ENCODE data around the gene DMBT1. TPM values are rescaled to one million over a fixed set of nuclear protein-coding genes. Genes with fewer than 3 reads are reported as not detected.

Gene DMBT1
- total and polyA plus RNA-seq, 2 donors (not counting 1 experiment from before 2014, with no cell fraction given), result not detected

GRCh38 chr10:122624546-122624945 is 64.0 kb downstream of the DMBT1 start:
- H3K4me3 ChIP-seq (ENCODE audit: control extremely low read depth in 1 of 5, extremely low read depth in 1 of 5, insufficient read depth in 1 of 5, low read depth in 2 of 5, low read length in 4 of 5), result no peak overlapping the region
- no peak overlapping the region for H3K27ac ChIP-seq (ENCODE audit: low read length in 2 of 2)
- no peaks in the 10 kb centered on the region for H3K4me1 Mint-ChIP-seq
- H3K27me3 ChIP-seq (replicated peaks in 1 of 4; ENCODE audit: control extremely low read depth in 1 of 4, control insufficient read depth in 3 of 4, insufficient read depth in 4 of 4, low read length in 3 of 4), result no peaks in the 10 kb centered on the region
- no peak overlapping the region for H3K4me3 Mint-ChIP-seq
- H3K9ac ChIP-seq (ENCODE audit: low read length), result no peak overlapping the region
- no peaks in the 10 kb centered on the region for H3K36me3 ChIP-seq (replicated peaks in 1 of 2; ENCODE audit: control extremely low read depth in 1 of 2, control insufficient read depth in 1 of 2, extremely low read depth in 1 of 2, insufficient read depth in 2 of 2, low read length in 1 of 2)
- H3K27me3 Mint-ChIP-seq, result peaks cover 7% of the 10 kb centered on the region
- intact Hi-C loops (cut with micrococcal nuclease), result no loop called here
- ATAC-seq (ENCODE audit: low read depth) (no peak), DNase-seq (no peak)
- H4K20me1 ChIP-seq (ENCODE audit: control insufficient read depth, insufficient read depth, low read length, poor library complexity, severe bottlenecking), result no peaks in the 10 kb centered on the region
- H2AFZ ChIP-seq (ENCODE audit: insufficient read depth, low read depth, low read length, poor library complexity, severe bottlenecking), result no peak overlapping the region
- no peaks in the 10 kb centered on the region for H3K4me1 ChIP-seq (ENCODE audit: control insufficient read depth in 2 of 2, insufficient read depth in 2 of 2, low read length in 2 of 2)
- no peak overlapping the region for H3K27ac Mint-ChIP-seq
- 84% methylated on average over 5 of the region's 5 CpGs for WGBS (ENCODE audit: insufficient coverage)
- H3K4me2 ChIP-seq (replicated peaks; ENCODE audit: low read depth, low read length, poor library complexity, severe bottlenecking), result no peak overlapping the region
- no peaks in the 10 kb centered on the region for H3K9me3 Mint-ChIP-seq (ENCODE audit: insufficient read depth)
- no peaks in the 10 kb centered on the region for H3K79me2 ChIP-seq (ENCODE audit: control insufficient read depth, insufficient read depth, low read length)
- ChIA-PET POLR2A (no interaction called here), CTCF (no interaction called here)
- no peak for TF ChIP-seq EZH2 (IDR thresholded peaks at IDR 0.05; ENCODE audit: borderline replicate concordance, insufficient read depth, low read depth, low read length, poor library complexity, severe bottlenecking)
- no peak for TF ChIP-seq CTCF (IDR thresholded peaks at IDR 0.05)
- peaks cover 0 to 8% (median 1%) of the 10 kb centered on the region in 3 donors for H3K9me3 ChIP-seq (ENCODE audit: control extremely low read depth in 1 of 3, control insufficient read depth in 2 of 3, insufficient read depth in 1 of 3, low read length in 2 of 3)

- TF ChIP-seq EZH2 (IDR thresholded peaks at IDR 0.05; ENCODE audit: borderline replicate concordance, insufficient read depth, low read depth, low read length, poor library complexity, severe bottlenecking) (no peak), CTCF (IDR thresholded peaks at IDR 0.05) (no peak)
- H3K27me3 Mint-ChIP-seq, result peaks cover 2% of the 10 kb centered on the region
- Histone ChIP-seq H2AFZ (ENCODE audit: insufficient read depth, low read depth, low read length, poor library complexity, severe bottlenecking) (no peak overlapping the region), H3K4me2 (replicated peaks; ENCODE audit: low read depth, low read length, poor library complexity, severe bottlenecking) (no peak overlapping the region), H3K9ac (ENCODE audit: low read length) (no peak overlapping the region), H3K4me3 (ENCODE audit: control extremely low read depth in 1 of 5, extremely low read depth in 1 of 5, insufficient read depth in 1 of 5, low read depth in 2 of 5, low read length in 4 of 5) (no peak overlapping the region), H4K20me1 (ENCODE audit: control insufficient read depth, insufficient read depth, low read length, poor library complexity, severe bottlenecking) (no peaks in the 10 kb centered on the region), H3K27me3 (replicated peaks in 1 of 4; ENCODE audit: control extremely low read depth in 1 of 4, control insufficient read depth in 3 of 4, insufficient read depth in 4 of 4, low read length in 3 of 4) (no peaks in the 10 kb centered on the region), H3K27ac (ENCODE audit: low read length in 2 of 2) (no peak overlapping the region), H3K9me3 (ENCODE audit: control extremely low read depth in 1 of 3, control insufficient read depth in 2 of 3, insufficient read depth in 1 of 3, low read length in 2 of 3) (no peaks in the 10 kb centered on the region), H3K36me3 (replicated peaks in 1 of 2; ENCODE audit: control extremely low read depth in 1 of 2, control insufficient read depth in 1 of 2, extremely low read depth in 1 of 2, insufficient read depth in 2 of 2, low read length in 1 of 2) (no peaks in the 10 kb centered on the region), H3K4me1 (ENCODE audit: control insufficient read depth in 2 of 2, insufficient read depth in 2 of 2, low read length in 2 of 2) (no peaks in the 10 kb centered on the region), H3K79me2 (ENCODE audit: control insufficient read depth, insufficient read depth, low read length) (no peaks in the 10 kb centered on the region)
- ATAC-seq (ENCODE audit: low read depth), result no peak
- CTCF ChIA-PET, result interaction anchor here (1.1 kb wide), 1 partner anchor 332 kb away, joined by 4 read pairs; no protein-coding TSS in a partner anchor
- DNase-seq, result no peak
- H3K4me3 Mint-ChIP-seq, result no peak overlapping the region
- WGBS (ENCODE audit: insufficient coverage), result 100% methylated on average over 2 of the region's 6 CpGs
- no peaks in the 10 kb centered on the region for H3K4me1 Mint-ChIP-seq
- intact Hi-C loops (cut with micrococcal nuclease), result no loop called here
- no peak overlapping the region for H3K27ac Mint-ChIP-seq
- POLR2A ChIA-PET, result no interaction called here
- H3K9me3 Mint-ChIP-seq (ENCODE audit: insufficient read depth), result no peaks in the 10 kb centered on the region
Observed at GRCh38 chr10:122630526-122630925, 70.0 kb downstream of the DMBT1 start.

All from B cell (primary cell).